Cortex of kidney (tissue), 1 donor: ENCODE results near the gene BTBD2.

Experiments
- DNase-seq: peaks from one replicate; lab custom pipeline; 2025; lab: John Stamatoyannopoulos, UW

BTBD2 gene

GRCh38 chr19:2015608-2015950 lies at the start of gene BTBD2:
TSS of gene BTBD2 (minus strand) at chr19:2015714. CDS start at chr19:2015703, 11 bp downstream.
- DNase-seq = no peak

GRCh38 chr19:2064788-2065524 lies 49.4 kb upstream of the BTBD2 start:
- DNase-seq = no peak

GRCh38 chr19:2064395-2064787 lies 48.9 kb upstream of the BTBD2 start:
- no peak for DNase-seq

- DNase-seq = no peak
Measured at GRCh38 chr19:2063824-2064223, 48.3 kb upstream of the BTBD2 start.

- DNase-seq = no peak
Measured at GRCh38 chr19:2062770-2063169, 47.3 kb upstream of the BTBD2 start.

- no peak for DNase-seq
Measured at GRCh38 chr19:2062389-2062729, 46.8 kb upstream of the BTBD2 start.

GRCh38 chr19:2061495-2062388 lies 46.2 kb upstream of the BTBD2 start:
- DNase-seq = no peak

GRCh38 chr19:2060884-2061494 lies 45.5 kb upstream of the BTBD2 start:
- no peak for DNase-seq

GRCh38 chr19:2059422-2060201 lies 44.1 kb upstream of the BTBD2 start:
- DNase-seq = no peak

- no peak for DNase-seq
Measured at GRCh38 chr19:2058570-2059421, 43.3 kb upstream of the BTBD2 start.

GRCh38 chr19:2057484-2058469 lies 42.3 kb upstream of the BTBD2 start:
- DNase-seq = no peak

GRCh38 chr19:2056837-2057192 lies 41.3 kb upstream of the BTBD2 start:
- no peak for DNase-seq

- no peak for DNase-seq
Measured at GRCh38 chr19:2055931-2056836, 40.7 kb upstream of the BTBD2 start.

- no peak for DNase-seq
Measured at GRCh38 chr19:2054763-2055162, 39.2 kb upstream of the BTBD2 start.

GRCh38 chr19:2053601-2054389 lies 38.3 kb upstream of the BTBD2 start:
- DNase-seq = no peak

GRCh38 chr19:2051773-2052704 lies 36.5 kb upstream of the BTBD2 start:
- DNase-seq = no peak
